ENCODE results near the gene CFAP70.

DNA sequence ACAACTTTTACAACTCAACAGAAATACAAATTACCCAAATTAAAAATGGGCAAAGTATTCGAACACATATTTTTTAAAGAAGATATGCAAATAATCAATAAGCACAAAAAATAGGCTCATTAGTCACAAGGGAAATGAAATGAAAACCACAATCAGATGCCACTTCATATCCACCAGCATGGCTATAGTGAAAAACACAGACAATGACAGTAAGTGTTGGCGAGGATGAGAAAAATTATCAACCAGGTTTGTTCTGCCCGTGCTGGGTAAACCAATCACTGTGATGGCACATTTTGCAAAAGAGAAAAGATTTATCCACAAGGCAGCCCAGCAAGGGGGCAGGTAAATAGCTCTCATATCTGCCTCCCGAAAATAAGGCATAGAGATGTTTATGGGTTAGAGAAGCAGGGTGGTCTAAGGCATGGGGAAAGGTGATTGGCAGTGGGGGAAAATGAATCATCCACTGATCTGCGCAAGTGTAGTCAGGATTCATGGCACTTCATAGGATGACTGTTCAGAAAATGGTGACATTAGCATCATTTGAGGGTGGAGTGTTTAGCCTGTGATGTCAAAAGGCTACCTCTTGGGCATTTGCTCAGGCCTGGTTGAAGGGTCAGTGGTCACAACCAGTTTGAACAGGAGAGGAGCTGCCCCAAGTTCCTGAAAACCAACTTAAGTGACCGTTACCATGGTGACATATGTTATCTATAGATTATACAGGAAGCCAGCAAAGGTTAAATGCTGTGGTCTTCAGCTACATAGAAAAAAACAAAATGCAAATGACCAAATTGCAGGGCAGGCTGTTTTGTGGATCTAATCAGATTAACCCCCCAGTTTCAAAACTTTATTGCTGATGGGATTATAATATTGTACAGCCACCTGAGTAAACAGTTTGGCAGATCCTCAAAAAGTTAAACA, 8.0 kb upstream of the CFAP70 start:
- TF ChIP-seq POLR2AphosphoS5 (IDR thresholded peaks at IDR 0.05) (no peak), CTCF (IDR thresholded peaks at IDR 0.05) (no peak)
